H1 (cell line): ENCODE results near the gene POLL. TPM values are rescaled to one million over a fixed set of nuclear protein-coding genes. Genes with fewer than 3 reads are reported as not detected.

Experiments
- CTCF ChIA-PET: fragments of 300-600 bp; sonication (Branson Sonifier 250); formaldehyde crosslinking; loops from one replicate; lab custom pipeline; 2021; ENCODE audit not compliant: partially characterized antibody; lab: Charles Lee
- POLR2A ChIA-PET: fragments of 300-600 bp; sonication (Branson Sonifier 250); formaldehyde crosslinking; loops from one replicate; lab custom pipeline; 2021; ENCODE audit warnings: inconsistent platforms; ENCODE audit not compliant: partially characterized antibody; lab: Charles Lee
- DNase-seq, 2 experiments: peaks; one replicate each; pipeline versions ENCODE4 v3.0.0 to v3.0.0-alpha.2; 2010 to 2022; ENCODE audit warnings: low spot score in 2 of 2, low read depth in 1 of 2, mixed read lengths in 1 of 2
- FAIRE-seq: peaks from 2 replicates; lab custom pipeline; 2011; peaks lifted over from hg19 to GRCh38; lab: Jason Lieb, UNC
- H2AFZ ChIP-seq: 2 replicates; pipeline ENCODE4 v1.8.1; 2012; ENCODE audit warnings: low read length, inconsistent platforms
- H2AK5ac ChIP-seq: 2 replicates; pipeline ENCODE4 v1.6.1; 2013; ENCODE audit warnings: low read depth, low read length
- H2BK120ac ChIP-seq: replicated peaks from 2 replicates; pipeline ENCODE3; 2013; ENCODE audit warnings: low read depth, low read length, inconsistent platforms
- H2BK12ac ChIP-seq: 2 replicates; pipeline ENCODE4 v1.6.1; 2013; ENCODE audit warnings: low read depth, low read length
- H2BK15ac ChIP-seq: 2 replicates; pipeline ENCODE4 v1.6.1; 2013; ENCODE audit warnings: low read length
- H2BK20ac ChIP-seq: 2 replicates; pipeline ENCODE4 v1.6.1; 2013; ENCODE audit warnings: low read length
- H2BK5ac ChIP-seq: 2 replicates; pipeline ENCODE4 v1.6.1; 2013; ENCODE audit warnings: low read depth, low read length
- H3K14ac ChIP-seq: 2 replicates; pipeline ENCODE4 v1.6.1; 2013; ENCODE audit warnings: inconsistent platforms; ENCODE audit not compliant: insufficient read length
- H3K18ac ChIP-seq: 2 replicates; pipeline ENCODE4 v1.6.1; 2013; ENCODE audit warnings: low read length; ENCODE audit errors: extremely low read depth
- H3K23ac ChIP-seq: 2 replicates; pipeline ENCODE4 v1.6.1; 2013; ENCODE audit warnings: inconsistent platforms; ENCODE audit not compliant: insufficient read length
- H3K23me2 ChIP-seq: 2 replicates; pipeline ENCODE4 v1.6.1; 2013; ENCODE audit warnings: low read depth, low read length
- H3K27ac ChIP-seq: 2 replicates; pipeline ENCODE4 v1.6.1; 2011; ENCODE audit warnings: low read depth, low read length, inconsistent platforms
- H3K27me3 ChIP-seq, 4 experiments: replicated peaks in 1 of 4; 1 replicate in 1 of 4; 2 replicates in 3 of 4; pipeline versions ENCODE4 v1.6.1 to v1.8.1; 2011 to 2013; ENCODE audit warnings: low read length in 3 of 4, mild to moderate bottlenecking in 3 of 4, inconsistent platforms in 2 of 4, mixed read lengths in 2 of 4, moderate library complexity in 1 of 4; ENCODE audit not compliant: control insufficient read depth in 3 of 4, insufficient read depth in 3 of 4; ENCODE audit errors: extremely low read depth in 1 of 4
- H3K36me3 ChIP-seq, 4 experiments: 2 replicates each; pipeline versions ENCODE4 v1.6.1 to v1.8.1; 2011 to 2013; ENCODE audit warnings: mild to moderate bottlenecking in 4 of 4, low read length in 3 of 4, moderate library complexity in 2 of 4, control low read depth in 1 of 4, inconsistent platforms in 1 of 4; ENCODE audit not compliant: insufficient read depth in 4 of 4, control insufficient read depth in 2 of 4
- H3K4ac ChIP-seq: replicated peaks from 2 replicates; pipeline ENCODE3; 2013; ENCODE audit warnings: low read length, low read depth, mixed read lengths, inconsistent platforms; ENCODE audit not compliant: insufficient read length
- H3K4me1 ChIP-seq, 4 experiments: replicated peaks in 1 of 4; 1 replicate in 1 of 4; 2 replicates in 3 of 4; pipeline versions ENCODE4 v1.6.1 to v1.8.1; 2011 to 2013; ENCODE audit warnings: low read length in 3 of 4, inconsistent platforms in 2 of 4, mixed read lengths in 1 of 4; ENCODE audit not compliant: insufficient read depth in 4 of 4, control insufficient read depth in 3 of 4
- H3K4me2 ChIP-seq, 2 experiments: 2 replicates each; pipeline versions ENCODE4 v1.6.1 to v1.8.1; 2011 to 2013; ENCODE audit warnings: low read depth in 2 of 2, low read length in 2 of 2, control low read depth in 1 of 2, inconsistent platforms in 1 of 2, mild to moderate bottlenecking in 1 of 2; ENCODE audit not compliant: insufficient read depth in 1 of 2
- H3K4me3 ChIP-seq, 4 experiments: fragments of 200-600, 300-600 bp in 1 of 4; sonication (generic), shearing (Covaris generic), sonication (Bioruptor Twin) in 1 of 4; 2 replicates each; pipeline versions ENCODE4 v1.5.1 to v1.8.1; 2011 to 2016; ENCODE audit warnings: low read length in 4 of 4, low read depth in 3 of 4, control low read depth in 2 of 4, inconsistent platforms in 2 of 4, mild to moderate bottlenecking in 2 of 4, mixed read lengths in 1 of 4, moderate library complexity in 1 of 4; ENCODE audit not compliant: insufficient read depth in 2 of 4; ENCODE audit errors: extremely low read depth in 1 of 4
- H3K56ac ChIP-seq: replicated peaks from 2 replicates; pipeline ENCODE3; 2013; ENCODE audit warnings: low read depth, mild to moderate bottlenecking, mixed read lengths, low read length, inconsistent platforms; ENCODE audit not compliant: insufficient read length
- H3K79me1 ChIP-seq: 2 replicates; pipeline ENCODE4 v1.6.1; 2013; ENCODE audit warnings: low read depth, low read length, control low read depth
- H3K79me2 ChIP-seq, 2 experiments: 2 replicates each; pipeline versions ENCODE4 v1.6.1 to v1.8.1; 2012 to 2013; ENCODE audit warnings: low read length in 2 of 2, mild to moderate bottlenecking in 2 of 2, inconsistent platforms in 1 of 2; ENCODE audit not compliant: insufficient read depth in 2 of 2, control insufficient read depth in 1 of 2
- H3K9ac ChIP-seq, 4 experiments: replicated peaks in 1 of 4; 1 replicate in 1 of 4; 2 replicates in 3 of 4; pipeline versions ENCODE4 v1.6.1 to v1.8.1; 2011 to 2013; ENCODE audit warnings: low read depth in 3 of 4, low read length in 3 of 4, control low read depth in 2 of 4, mild to moderate bottlenecking in 2 of 4, moderate library complexity in 2 of 4, inconsistent platforms in 1 of 4; ENCODE audit errors: extremely low read depth in 1 of 4
- H3K9me3 ChIP-seq, 2 experiments: 2 replicates each; pipeline versions ENCODE4 v1.6.1 to v1.8.1; 2012 to 2013; ENCODE audit warnings: mild to moderate bottlenecking in 2 of 2, moderate library complexity in 2 of 2, control low read depth in 1 of 2, inconsistent platforms in 1 of 2, low read depth in 1 of 2, low read length in 1 of 2, mixed read lengths in 1 of 2; ENCODE audit not compliant: insufficient read depth in 2 of 2
- H4K20me1 ChIP-seq, 2 experiments: replicated peaks in 1 of 2; 2 replicates each; pipeline versions ENCODE3 to v1.8.1; 2011 to 2013; ENCODE audit warnings: inconsistent platforms in 2 of 2, low read length in 2 of 2, mild to moderate bottlenecking in 1 of 2; ENCODE audit not compliant: insufficient read depth in 2 of 2, control insufficient read depth in 1 of 2
- H4K5ac ChIP-seq: 2 replicates; pipeline ENCODE4 v1.6.1; 2013; ENCODE audit warnings: low read length, low read depth, mixed read lengths, inconsistent platforms; ENCODE audit not compliant: insufficient read length
- H4K8ac ChIP-seq: 2 replicates; pipeline ENCODE4 v1.8.0; 2013; ENCODE audit warnings: mild to moderate bottlenecking, moderate library complexity, low read length, inconsistent platforms; ENCODE audit not compliant: insufficient read depth; ENCODE audit errors: extremely low read depth
- H4K91ac ChIP-seq: replicated peaks from 2 replicates; pipeline ENCODE3; 2013; ENCODE audit warnings: low read length, mixed read lengths, inconsistent platforms; ENCODE audit not compliant: insufficient read length
- CTBP2 ChIP-seq: IDR thresholded peaks from 2 replicates; pipeline ENCODE4 v1.7.0; 2011; ENCODE audit warnings: borderline replicate concordance, mild to moderate bottlenecking, moderate library complexity, mixed read lengths, low read length; ENCODE audit not compliant: insufficient read depth, insufficient read length
- FOSL1 ChIP-seq: IDR thresholded peaks from 2 replicates; pipeline ENCODE4 v1.6.1; 2011; ENCODE audit warnings: mild to moderate bottlenecking, low read depth, low read length, moderate library complexity; ENCODE audit not compliant: insufficient read depth
- KDM5A ChIP-seq: fragments of 200-600 bp; IDR thresholded peaks from 2 replicates; pipeline ENCODE4 v1.7.1; 2012; ENCODE audit warnings: mild to moderate bottlenecking, low read length, inconsistent platforms, mixed read lengths
- POLR2AphosphoS5 ChIP-seq: IDR thresholded peaks from 2 replicates; pipeline ENCODE4 v1.6.1; 2011; ENCODE audit warnings: low read depth, low read length
- SAP30 ChIP-seq: fragments of 300-600 bp; sonication (generic); IDR thresholded peaks from 2 replicates; pipeline ENCODE4 v1.7.1; 2012; ENCODE audit warnings: low read length, moderate library complexity, mild to moderate bottlenecking, inconsistent platforms; ENCODE audit not compliant: insufficient read depth, insufficient replicate concordance
- WGBS, 2 experiments: shearing (Covaris generic) in 1 of 2; methylation state at CpG; one replicate each; pipeline versions ENCODE4 v1.1.6 to v1.1.7; 2013 to 2015; ENCODE audit warnings: low lambda C conversion rate in 2 of 2, mixed read lengths in 2 of 2, inconsistent platforms in 1 of 2, low coverage in 1 of 2, missing lambda C conversion rate in 1 of 2; ENCODE audit not compliant: insufficient replicate concordance in 2 of 2, insufficient coverage in 1 of 2, insufficient read length in 1 of 2; ENCODE audit errors: extremely low coverage in 1 of 2, missing lambda C conversion rate in 1 of 2; 5-methylcytosine and 5-hydroxymethylcytosine counted together
- polyA plus RNA-seq, 7 experiments: library from polyadenylated mRNA; depleted of rRNA in 3 of 7; stranded (reverse) in 5 of 7; unstranded in 2 of 7; fragments of >200 nt in 5 of 7; fragments of 200-250 nt in 2 of 7; gene quantifications; 1 replicate in 5 of 7; 2 replicates in 1 of 7; 4 replicates in 1 of 7; pipeline versions ENCODE4 v1.2.1 to v1.2.3, GENCODE V29; 2011 to 2013; ENCODE audit warnings: missing spikeins in 2 of 7, mixed read lengths in 2 of 7
- total RNA-seq: library from RNA; stranded (reverse); fragmentation: NEBNext Ultra II Directional; extraction: Animal tissue kit (Norgen Biotek cat#: 25700); gene quantifications from 2 replicates; pipeline ENCODE4 v1.2.1, GENCODE V29; 2021

Gene POLL
- total and polyA plus RNA-seq, 2 of the 8 experiments (the other 6 are each of a cell fraction or from before 2014, with no cell fraction given) = 26.1 to 45.9 TPM

DNA sequence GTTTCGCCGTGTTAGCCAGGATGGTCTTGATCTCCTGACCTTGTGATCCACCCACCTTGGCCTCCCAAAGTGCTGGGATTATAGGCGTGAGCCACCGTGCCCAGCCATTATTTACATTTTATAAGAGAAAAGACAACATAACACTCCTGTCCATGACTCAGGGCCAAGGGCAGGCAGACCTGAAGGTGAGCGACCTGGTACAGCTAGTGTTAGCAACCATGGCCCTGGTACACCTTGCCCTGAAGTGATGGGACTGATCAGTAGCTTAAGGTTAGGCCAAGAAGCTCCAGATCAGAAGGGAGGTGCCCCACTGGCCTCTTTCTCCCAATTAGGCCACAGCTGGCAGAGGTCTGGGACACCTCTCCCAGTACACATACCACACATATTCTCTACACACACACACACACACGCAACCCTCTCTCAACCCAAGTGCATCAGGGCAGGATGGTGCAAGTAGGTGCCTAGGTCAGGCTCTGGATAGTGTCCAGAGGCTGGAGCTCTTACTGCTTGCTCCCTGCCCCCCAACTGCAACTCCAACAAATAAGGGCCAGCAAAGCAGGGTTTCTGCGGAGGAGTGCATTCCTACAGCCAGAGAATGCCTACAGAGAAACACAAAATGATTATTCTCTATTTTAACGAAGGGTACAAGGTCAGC, 43.9 kb upstream of the POLL start:
- Histone ChIP-seq H3K14ac (no peak overlapping the region), H3K27me3 (no peaks in the 10 kb centered on the region), H2AFZ (no peak overlapping the region), H4K5ac (no peak overlapping the region), H2AK5ac (no peak overlapping the region), H3K79me2 (no peaks in the 10 kb centered on the region), H3K4me1 (no peaks in the 10 kb centered on the region; a peak in 1 of 7 replicates), H2BK120ac (no peak overlapping the region), H3K9me3 (peaks cover 4 to 7% of the 10 kb centered on the region in 2 experiments; a peak in 1 of 4 replicates), H3K4ac (no peak overlapping the region), H3K79me1 (no peaks in the 10 kb centered on the region), H2BK12ac (no peak overlapping the region; the same call in 1 of the 2 replicates), H3K56ac (no peak overlapping the region), H3K4me3 (no peak overlapping the region), H3K18ac (no peak overlapping the region), H4K8ac (no peak overlapping the region), H4K91ac (no peak overlapping the region), H2BK15ac (no peak overlapping the region), H3K9ac (no peak overlapping the region), H3K23ac (no peak overlapping the region), H3K27ac (no peak overlapping the region), H2BK20ac (no peak overlapping the region), H4K20me1 (no peaks in the 10 kb centered on the region), H3K4me2 (no peak overlapping the region), H3K23me2 (no peaks in the 10 kb centered on the region), H3K36me3 (peaks cover 0 to 6% (median 0%) of the 10 kb centered on the region in 4 experiments; a peak in 1 of 8 replicates), H2BK5ac (0 out of 2 replicates have a peak overlapping the region, but pooled peaks have one; percentile 10)
- WGBS, 2 experiments = 88% methylated on average over 8 of the region's 8 CpGs; no CpG with 5 or more reads in 1 of the 2 experiments
- FAIRE-seq (no peak), DNase-seq (no peak)
- ChIA-PET POLR2A (interaction anchor here (1.1 to 1.6 kb wide), 4 partner anchors 10 to 50 kb away, joined by 3 to 4 read pairs (median 3); no protein-coding TSS in a partner anchor), CTCF (interaction anchor here (0.9 to 1.7 kb wide), 2 partner anchors 23 to 117 kb away, joined by 3 to 4 read pairs; no protein-coding TSS in a partner anchor)
- TF ChIP-seq POLR2AphosphoS5 (no peak), SAP30 (no peak), CTBP2 (no peak), FOSL1 (no peak), KDM5A (no peak)
